ENCODE data around the gene RLN3. TPM values are rescaled to one million over a fixed set of nuclear protein-coding genes. Genes with fewer than 3 reads are reported as not detected.
A peak's percentile ranks its signal among the peaks of the same experiment; 100 is the strongest.

RLN3 gene
- polyA plus RNA-seq, 1 of the 3 experiments (the other 2 are of a cell fraction), result not detected

DNA sequence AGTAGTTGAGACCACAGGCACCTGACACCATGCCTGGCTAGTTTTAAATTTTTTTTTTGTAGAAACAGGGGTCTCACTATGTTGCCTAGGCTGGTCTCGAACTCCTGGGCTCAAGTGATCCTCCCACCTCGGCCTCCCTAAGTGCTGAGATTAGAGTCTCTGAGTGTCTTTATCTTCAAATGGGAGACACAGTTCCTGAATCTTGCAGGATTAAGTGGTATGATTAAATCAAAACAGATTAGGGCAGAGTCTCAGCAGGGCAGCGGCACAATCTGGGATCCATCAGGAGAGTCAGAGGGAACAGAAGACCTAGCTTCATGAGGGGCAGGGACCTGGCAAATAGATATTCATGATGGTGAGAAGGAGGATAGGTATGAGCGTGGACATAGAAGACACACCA, 953 bp downstream of the RLN3 start:
- no peaks in the 10 kb centered on the region for H3K9me2 ChIP-seq
- no peaks in the 10 kb centered on the region for H4K20me1 ChIP-seq (ENCODE audit: insufficient read depth)
- H3K36me3 ChIP-seq (replicated peaks in 1 of 2; ENCODE audit: control insufficient read depth in 1 of 2, insufficient read depth in 2 of 2, low read length in 1 of 2), result no peaks in the 10 kb centered on the region
- CTCF ChIA-PET, result interaction anchor here (0.6 to 4.0 kb wide), 8 partner anchors 13 to 148 kb away, joined by 3 to 31 read pairs (median 3); no protein-coding TSS in a partner anchor
- no peak overlapping the region for H3K4me2 ChIP-seq
- no peaks in the 10 kb centered on the region for H3K9me3 ChIP-seq
- H3K27me3 ChIP-seq (ENCODE audit: insufficient read depth), result no peaks in the 10 kb centered on the region
- no peaks in the 10 kb centered on the region for H3K79me2 ChIP-seq (ENCODE audit: insufficient read depth)
- peaks cover 8% of the 10 kb centered on the region for H3F3A ChIP-seq (replicated peaks; ENCODE audit: insufficient read depth)
- POLR2A ChIA-PET, result interaction anchor here (0.7 kb wide), 1 partner anchor 114 kb away, joined by 4 read pairs; no protein-coding TSS in a partner anchor
- no peak overlapping the region for H2AFZ ChIP-seq (ENCODE audit: low read depth)
- TF ChIP-seq NRF1 (IDR thresholded peaks at IDR 0.05; ENCODE audit: low read depth, low read length) (no peak), CHD2 (IDR thresholded peaks at IDR 0.05; ENCODE audit: low read length, partially characterized antibody) (no peak), JUND (IDR thresholded peaks at IDR 0.05) (no peak), FOXM1 (IDR thresholded peaks at IDR 0.05; ENCODE audit: low read depth) (no peak), RCOR1 (IDR thresholded peaks at IDR 0.05; ENCODE audit: low read length) (no peak)
- TF ChIP-seq, protein P1, sequence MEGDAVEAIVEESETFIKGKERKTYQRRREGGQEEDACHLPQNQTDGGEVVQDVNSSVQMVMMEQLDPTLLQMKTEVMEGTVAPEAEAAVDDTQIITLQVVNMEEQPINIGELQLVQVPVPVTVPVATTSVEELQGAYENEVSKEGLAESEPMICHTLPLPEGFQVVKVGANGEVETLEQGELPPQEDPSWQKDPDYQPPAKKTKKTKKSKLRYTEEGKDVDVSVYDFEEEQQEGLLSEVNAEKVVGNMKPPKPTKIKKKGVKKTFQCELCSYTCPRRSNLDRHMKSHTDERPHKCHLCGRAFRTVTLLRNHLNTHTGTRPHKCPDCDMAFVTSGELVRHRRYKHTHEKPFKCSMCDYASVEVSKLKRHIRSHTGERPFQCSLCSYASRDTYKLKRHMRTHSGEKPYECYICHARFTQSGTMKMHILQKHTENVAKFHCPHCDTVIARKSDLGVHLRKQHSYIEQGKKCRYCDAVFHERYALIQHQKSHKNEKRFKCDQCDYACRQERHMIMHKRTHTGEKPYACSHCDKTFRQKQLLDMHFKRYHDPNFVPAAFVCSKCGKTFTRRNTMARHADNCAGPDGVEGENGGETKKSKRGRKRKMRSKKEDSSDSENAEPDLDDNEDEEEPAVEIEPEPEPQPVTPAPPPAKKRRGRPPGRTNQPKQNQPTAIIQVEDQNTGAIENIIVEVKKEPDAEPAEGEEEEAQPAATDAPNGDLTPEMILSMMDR (IDR thresholded peaks at IDR 0.05), result no peak
- DNase-seq, result peak; percentile 45
- H3K4me3 ChIP-seq (ENCODE audit: low read depth in 2 of 2, low read length in 1 of 2), result no peak overlapping the region
- peaks cover 0 to 3% of the 10 kb centered on the region in 2 experiments; a peak in 1 of 4 replicates for H3K4me1 ChIP-seq (ENCODE audit: control insufficient read depth in 1 of 2, insufficient read depth in 2 of 2, low read depth in 1 of 2, low read length in 1 of 2)
- no peak overlapping the region for H3K27ac ChIP-seq (ENCODE audit: low read depth in 2 of 2, low read length in 1 of 2)
- WGBS (ENCODE audit: low lambda C conversion rate), result 36% methylated on average over 4 of the region's 4 CpGs
- no peak overlapping the region for H3K9ac ChIP-seq

DNA sequence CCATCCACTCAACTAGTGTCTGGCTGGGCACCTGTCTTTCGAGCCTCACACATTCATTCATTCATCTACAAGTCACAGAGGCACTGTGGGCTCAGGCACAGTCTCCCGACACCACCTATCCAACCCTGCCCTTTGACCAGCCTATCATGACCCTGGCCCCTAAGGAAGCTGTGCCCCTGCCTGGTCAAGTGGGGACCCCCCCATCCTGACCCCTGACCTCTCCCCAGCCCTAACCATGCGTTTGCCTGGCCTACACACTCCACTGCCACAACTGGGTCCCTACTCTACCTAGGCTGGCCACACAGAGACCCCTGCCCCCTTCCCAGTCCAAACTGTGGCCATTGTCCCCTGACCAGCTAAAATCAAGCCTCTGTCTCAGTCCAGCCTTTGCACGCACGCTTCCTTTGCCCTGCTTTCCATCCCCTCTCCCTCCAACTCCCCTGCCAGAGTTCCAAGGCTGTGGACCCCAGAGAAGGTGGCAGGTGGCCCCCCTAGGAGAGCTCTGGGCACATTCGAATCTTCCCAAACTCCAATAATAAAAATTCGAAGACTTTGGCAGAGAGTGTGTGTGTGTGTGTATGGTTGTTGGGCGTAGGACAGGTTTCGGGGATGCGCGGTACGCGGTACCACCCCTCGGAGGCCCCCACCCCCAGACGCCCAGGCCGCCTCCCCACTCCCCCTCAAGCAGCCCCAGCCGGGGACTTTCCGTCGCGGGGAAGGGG, 3.2 kb downstream of the RLN3 start:
- POLR2A ChIA-PET, result interaction anchor here (0.8 to 1.6 kb wide), 7 partner anchors 12 to 101 kb away, joined by 3 to 4 read pairs (median 3); partner anchors contain the start of genes PODNL1 and RFX1
- H3K27ac ChIP-seq (ENCODE audit: low read depth in 2 of 2, low read length in 1 of 2), result peak overlapping the region in 1 of 2 experiments; percentile 40; a peak in 2 of 4 replicates
- peak overlapping the region; percentile 98 for H3K4me2 ChIP-seq
- H2AFZ ChIP-seq (ENCODE audit: low read depth), result peak overlapping the region; percentile 93
- no peaks in the 10 kb centered on the region for H3K79me2 ChIP-seq (ENCODE audit: insufficient read depth)
- H3F3A ChIP-seq (replicated peaks; ENCODE audit: insufficient read depth), result peaks cover 13% of the 10 kb centered on the region
- peaks cover 0 to 3% of the 10 kb centered on the region in 2 experiments; a peak in 1 of 4 replicates for H3K4me1 ChIP-seq (ENCODE audit: control insufficient read depth in 1 of 2, insufficient read depth in 2 of 2, low read depth in 1 of 2, low read length in 1 of 2)
- H3K27me3 ChIP-seq (ENCODE audit: insufficient read depth), result no peaks in the 10 kb centered on the region
- no peaks in the 10 kb centered on the region for H3K9me3 ChIP-seq
- H3K9ac ChIP-seq, result peak overlapping the region; percentile 77
- no peaks in the 10 kb centered on the region for H3K36me3 ChIP-seq (replicated peaks in 1 of 2; ENCODE audit: control insufficient read depth in 1 of 2, insufficient read depth in 2 of 2, low read length in 1 of 2)
- WGBS (ENCODE audit: low lambda C conversion rate), result 58% methylated on average over 11 of the region's 20 CpGs
- TF ChIP-seq MEF2A (IDR thresholded peaks at IDR 0.05; ENCODE audit: borderline replicate concordance, low read depth), result no peak
- TF ChIP-seq SIN3A (IDR thresholded peaks at IDR 0.05; ENCODE audit: borderline replicate concordance, low read depth, low read length), result no peak
- TF ChIP-seq RFX5 (IDR thresholded peaks at IDR 0.05; ENCODE audit: low read length), result no peak
- TF ChIP-seq ELF1 (IDR thresholded peaks at IDR 0.05), result no peak
- no peak for TF ChIP-seq TEAD4 (IDR thresholded peaks at IDR 0.05; ENCODE audit: borderline replicate concordance, insufficient read depth)
- TF ChIP-seq RAD21 (IDR thresholded peaks at IDR 0.05; ENCODE audit: low read length), result no peak
- TF ChIP-seq, protein P2, sequence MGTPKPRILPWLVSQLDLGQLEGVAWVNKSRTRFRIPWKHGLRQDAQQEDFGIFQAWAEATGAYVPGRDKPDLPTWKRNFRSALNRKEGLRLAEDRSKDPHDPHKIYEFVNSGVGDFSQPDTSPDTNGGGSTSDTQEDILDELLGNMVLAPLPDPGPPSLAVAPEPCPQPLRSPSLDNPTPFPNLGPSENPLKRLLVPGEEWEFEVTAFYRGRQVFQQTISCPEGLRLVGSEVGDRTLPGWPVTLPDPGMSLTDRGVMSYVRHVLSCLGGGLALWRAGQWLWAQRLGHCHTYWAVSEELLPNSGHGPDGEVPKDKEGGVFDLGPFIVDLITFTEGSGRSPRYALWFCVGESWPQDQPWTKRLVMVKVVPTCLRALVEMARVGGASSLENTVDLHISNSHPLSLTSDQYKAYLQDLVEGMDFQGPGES (IDR thresholded peaks at IDR 0.05; ENCODE audit: low read depth, low read length), result no peak
- TF ChIP-seq FOXM1 (IDR thresholded peaks at IDR 0.05; ENCODE audit: low read depth), result no peak
- TF ChIP-seq POLR2AphosphoS5 (IDR thresholded peaks at IDR 0.05; ENCODE audit: low read depth, low read length), result no peak
- TF ChIP-seq, protein P3, sequence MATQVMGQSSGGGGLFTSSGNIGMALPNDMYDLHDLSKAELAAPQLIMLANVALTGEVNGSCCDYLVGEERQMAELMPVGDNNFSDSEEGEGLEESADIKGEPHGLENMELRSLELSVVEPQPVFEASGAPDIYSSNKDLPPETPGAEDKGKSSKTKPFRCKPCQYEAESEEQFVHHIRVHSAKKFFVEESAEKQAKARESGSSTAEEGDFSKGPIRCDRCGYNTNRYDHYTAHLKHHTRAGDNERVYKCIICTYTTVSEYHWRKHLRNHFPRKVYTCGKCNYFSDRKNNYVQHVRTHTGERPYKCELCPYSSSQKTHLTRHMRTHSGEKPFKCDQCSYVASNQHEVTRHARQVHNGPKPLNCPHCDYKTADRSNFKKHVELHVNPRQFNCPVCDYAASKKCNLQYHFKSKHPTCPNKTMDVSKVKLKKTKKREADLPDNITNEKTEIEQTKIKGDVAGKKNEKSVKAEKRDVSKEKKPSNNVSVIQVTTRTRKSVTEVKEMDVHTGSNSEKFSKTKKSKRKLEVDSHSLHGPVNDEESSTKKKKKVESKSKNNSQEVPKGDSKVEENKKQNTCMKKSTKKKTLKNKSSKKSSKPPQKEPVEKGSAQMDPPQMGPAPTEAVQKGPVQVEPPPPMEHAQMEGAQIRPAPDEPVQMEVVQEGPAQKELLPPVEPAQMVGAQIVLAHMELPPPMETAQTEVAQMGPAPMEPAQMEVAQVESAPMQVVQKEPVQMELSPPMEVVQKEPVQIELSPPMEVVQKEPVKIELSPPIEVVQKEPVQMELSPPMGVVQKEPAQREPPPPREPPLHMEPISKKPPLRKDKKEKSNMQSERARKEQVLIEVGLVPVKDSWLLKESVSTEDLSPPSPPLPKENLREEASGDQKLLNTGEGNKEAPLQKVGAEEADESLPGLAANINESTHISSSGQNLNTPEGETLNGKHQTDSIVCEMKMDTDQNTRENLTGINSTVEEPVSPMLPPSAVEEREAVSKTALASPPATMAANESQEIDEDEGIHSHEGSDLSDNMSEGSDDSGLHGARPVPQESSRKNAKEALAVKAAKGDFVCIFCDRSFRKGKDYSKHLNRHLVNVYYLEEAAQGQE (IDR thresholded peaks at IDR 0.05; ENCODE audit: low read depth, low read length), result no peak
- no peak for TF ChIP-seq YY1 (IDR thresholded peaks at IDR 0.05; ENCODE audit: low read depth)
- TF ChIP-seq SMC3 (IDR thresholded peaks at IDR 0.05; ENCODE audit: low read depth, low read length), result no peak
- no peak for TF ChIP-seq FOXJ3 (CRISPR knock-in tag; IDR thresholded peaks at IDR 0.05)
- TF ChIP-seq MXI1 (IDR thresholded peaks at IDR 0.05; ENCODE audit: low read depth, low read length), result no peak
- no peak for TF ChIP-seq RXRA (IDR thresholded peaks at IDR 0.05; ENCODE audit: borderline replicate concordance, low read depth)
- no peak for TF ChIP-seq CHD2 (IDR thresholded peaks at IDR 0.05; ENCODE audit: low read length, partially characterized antibody)
- TF ChIP-seq RCOR1 (IDR thresholded peaks at IDR 0.05; ENCODE audit: low read length), result no peak
- no peak for TF ChIP-seq NRF1 (IDR thresholded peaks at IDR 0.05; ENCODE audit: low read depth, low read length)
- no peak for TF ChIP-seq EP300 (IDR thresholded peaks at IDR 0.05; ENCODE audit: borderline replicate concordance in 1 of 2, low read depth in 1 of 2, low read length in 1 of 2)
- peak overlapping the region; percentile 60 to 80 for H3K4me3 ChIP-seq (ENCODE audit: low read depth in 2 of 2, low read length in 1 of 2)
- peak; percentile 36 for DNase-seq
- CTCF ChIA-PET, result interaction anchor here (0.5 to 4.0 kb wide), 40 partner anchors 10 to 231 kb away, joined by 3 to 36 read pairs (median 4); partner anchors contain the start of genes DCAF15, MISP3, NANOS3 and PALM3
- no peaks in the 10 kb centered on the region for H3K9me2 ChIP-seq
- no peaks in the 10 kb centered on the region for H4K20me1 ChIP-seq (ENCODE audit: insufficient read depth)
